Stomach (tissue), 4 donors: Measurements from ENCODE around the gene NAAA.

Source experiments
- POLR2A ChIP-seq, 4 donors: fragments of 450-650 bp; IDR thresholded peaks; one replicate each; pipeline ENCODE4 v1.6.1; 2016; ENCODE audit warnings: antibody characterized with exemption in 4 of 4, control low read depth in 2 of 4, mild to moderate bottlenecking in 1 of 4, moderate library complexity in 1 of 4
- TF ChIP-seq, protein P1 (sequence below), 7 experiments: fragments of 450-650 bp in 4 of 7; fragments of 200-600 bp in 3 of 7; sonication (generic) in 3 of 7; IDR thresholded peaks; one replicate each; pipeline ENCODE4 v1.5.1; 2016 to 2019; ENCODE audit warnings: antibody characterized with exemption in 7 of 7, control low read depth in 2 of 7, mild to moderate bottlenecking in 1 of 7

DNA sequence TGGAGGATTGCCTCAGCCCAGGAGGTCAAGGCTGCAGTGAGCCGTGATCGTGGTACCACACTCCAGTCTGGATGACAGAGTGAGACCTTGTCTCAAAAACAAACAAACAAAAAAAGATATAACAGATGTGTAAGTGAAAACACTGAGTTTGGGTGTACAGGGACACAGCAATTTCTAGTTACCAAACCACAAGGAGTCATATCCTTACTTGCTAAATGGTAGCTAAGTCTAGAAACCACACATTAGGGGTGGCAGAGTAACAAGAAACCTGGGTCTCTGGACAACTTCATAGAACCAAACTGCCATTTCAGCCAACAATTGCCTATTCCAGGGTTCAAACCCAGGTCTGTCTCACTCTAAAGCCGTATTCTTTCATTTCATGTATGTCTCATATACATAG, 59.3 kb downstream of the NAAA start:
- TF ChIP-seq, protein P1, sequence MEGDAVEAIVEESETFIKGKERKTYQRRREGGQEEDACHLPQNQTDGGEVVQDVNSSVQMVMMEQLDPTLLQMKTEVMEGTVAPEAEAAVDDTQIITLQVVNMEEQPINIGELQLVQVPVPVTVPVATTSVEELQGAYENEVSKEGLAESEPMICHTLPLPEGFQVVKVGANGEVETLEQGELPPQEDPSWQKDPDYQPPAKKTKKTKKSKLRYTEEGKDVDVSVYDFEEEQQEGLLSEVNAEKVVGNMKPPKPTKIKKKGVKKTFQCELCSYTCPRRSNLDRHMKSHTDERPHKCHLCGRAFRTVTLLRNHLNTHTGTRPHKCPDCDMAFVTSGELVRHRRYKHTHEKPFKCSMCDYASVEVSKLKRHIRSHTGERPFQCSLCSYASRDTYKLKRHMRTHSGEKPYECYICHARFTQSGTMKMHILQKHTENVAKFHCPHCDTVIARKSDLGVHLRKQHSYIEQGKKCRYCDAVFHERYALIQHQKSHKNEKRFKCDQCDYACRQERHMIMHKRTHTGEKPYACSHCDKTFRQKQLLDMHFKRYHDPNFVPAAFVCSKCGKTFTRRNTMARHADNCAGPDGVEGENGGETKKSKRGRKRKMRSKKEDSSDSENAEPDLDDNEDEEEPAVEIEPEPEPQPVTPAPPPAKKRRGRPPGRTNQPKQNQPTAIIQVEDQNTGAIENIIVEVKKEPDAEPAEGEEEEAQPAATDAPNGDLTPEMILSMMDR (IDR thresholded peaks at IDR 0.05) = no peak
- TF ChIP-seq POLR2A (IDR thresholded peaks at IDR 0.05) = no peak
